Measurements from ENCODE around the gene TMEM208.

DNA sequence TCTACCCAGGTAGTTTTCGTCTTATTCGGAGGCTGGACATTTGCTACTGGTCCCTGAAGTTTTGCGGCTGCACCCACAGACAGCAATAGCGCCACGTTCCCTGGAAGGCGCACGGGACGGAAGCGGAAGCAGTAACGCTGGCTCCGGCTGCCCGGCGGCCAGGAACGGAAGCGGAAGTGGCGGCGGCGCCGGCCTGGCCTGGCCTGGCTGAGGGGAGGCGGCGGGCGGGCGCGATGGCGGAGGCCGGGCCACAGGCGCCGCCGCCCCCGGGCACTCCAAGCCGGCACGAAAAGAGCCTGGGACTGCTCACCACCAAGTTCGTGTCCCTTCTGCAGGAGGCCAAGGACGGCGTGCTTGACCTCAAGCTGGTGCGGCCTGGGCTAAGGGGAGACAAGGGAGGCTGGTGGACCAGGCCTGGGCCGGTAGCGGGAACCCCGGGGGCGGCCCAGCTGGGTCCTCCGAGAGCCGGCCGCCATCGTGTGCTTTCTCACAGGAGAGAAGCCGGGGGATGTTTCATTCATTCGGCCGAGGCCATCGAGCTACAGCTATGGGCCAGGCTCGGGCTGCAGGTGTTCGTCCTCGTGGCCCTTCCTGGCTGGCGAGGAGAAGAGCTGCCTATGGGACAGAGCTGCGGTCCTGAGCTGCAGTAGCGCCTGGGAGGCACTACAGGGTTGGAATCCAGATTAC lies 34.8 kb upstream of the TMEM208 start, which contains the start of gene E2F4:
- TF ChIP-seq EP300 (IDR thresholded peaks at IDR 0.05) (no peak), POLR2A (IDR thresholded peaks at IDR 0.05; ENCODE audit: low read depth) (peak; percentile 41), POLR2AphosphoS5 (IDR thresholded peaks at IDR 0.05) (peak; percentile 84 to 98)
